Upper lobe of left lung (tissue), 4 donors: Measurements from ENCODE around the gene CAMK1D.

Source experiments
- CTCF ChIP-seq, 6 experiments: fragments of 450-650 bp in 4 of 6; fragments of 200-600 bp in 2 of 6; sonication (generic) in 2 of 6; IDR thresholded peaks; one replicate each; pipeline ENCODE4 v1.5.1; 2016 to 2019; ENCODE audit warnings: antibody characterized with exemption in 6 of 6
- EP300 ChIP-seq, 4 donors: sonication (generic); formaldehyde crosslinking; IDR thresholded peaks; one replicate each; pipeline ENCODE4 v1.5.1; 2017; ENCODE audit warnings: antibody characterized with exemption in 4 of 4, control low read depth in 2 of 4
- POLR2A ChIP-seq, 4 donors: fragments of 450-650 bp; IDR thresholded peaks; one replicate each; pipeline ENCODE4 v1.5.1; 2016 to 2017; ENCODE audit warnings: antibody characterized with exemption in 4 of 4, mild to moderate bottlenecking in 2 of 4
- POLR2AphosphoS5 ChIP-seq, 2 donors: sonication (generic); formaldehyde crosslinking; IDR thresholded peaks; one replicate each; pipeline ENCODE4 v1.5.1; 2017; ENCODE audit warnings: antibody characterized with exemption in 2 of 2

DNA sequence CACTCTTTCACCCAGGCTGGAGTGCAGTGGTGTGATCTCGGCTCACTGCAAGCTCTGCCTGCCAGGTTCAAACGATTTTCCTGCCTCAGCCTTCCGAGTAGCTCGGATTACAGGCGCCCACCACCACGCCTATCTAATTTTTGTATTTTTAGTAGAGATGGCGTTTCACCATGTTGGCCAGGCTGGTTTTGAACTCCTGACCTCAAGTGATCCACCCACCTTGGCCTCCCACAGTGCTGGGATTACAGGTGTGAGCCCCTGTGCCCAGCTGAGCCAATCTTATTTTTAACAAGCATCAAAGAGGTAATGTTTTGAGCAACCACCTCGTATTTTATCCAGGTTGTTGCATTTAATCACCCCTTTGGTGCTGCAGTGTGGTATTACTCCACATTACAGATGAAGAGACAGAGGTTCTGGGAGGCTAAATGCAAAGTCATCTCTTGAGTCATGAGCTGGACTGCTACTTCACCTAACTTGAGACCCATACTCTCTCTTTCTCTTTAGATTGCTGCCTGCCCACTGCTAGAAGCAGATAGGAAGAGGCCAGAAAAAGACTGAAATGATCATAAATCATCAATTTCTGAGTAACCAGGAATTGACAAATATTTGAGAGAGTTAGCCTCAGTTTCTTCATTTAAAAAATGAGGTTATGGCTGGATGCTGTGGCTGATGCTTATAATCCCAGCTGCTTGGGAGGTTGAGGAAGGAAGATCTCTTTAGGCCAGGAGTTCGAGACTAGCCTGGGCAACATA lies 116.2 kb downstream of the CAMK1D start:
- TF ChIP-seq POLR2AphosphoS5 (IDR thresholded peaks at IDR 0.05), result no peak
- no peak for TF ChIP-seq CTCF (IDR thresholded peaks at IDR 0.05)
- TF ChIP-seq POLR2A (IDR thresholded peaks at IDR 0.05), result no peak
- no peak for TF ChIP-seq EP300 (IDR thresholded peaks at IDR 0.05)
